HepG2 (cell line): Measurements from ENCODE around the gene DPP6. TPM values are rescaled to one million over a fixed set of nuclear protein-coding genes. Genes with fewer than 3 reads are reported as not detected.

ENCODE experiments used
- ATAC-seq: fragments of 200-7000 bp; cut with Tn5 transposase; 3 replicates; pipeline ENCODE4 v1.9.1; 2020; ENCODE audit warnings: mild to moderate bottlenecking, moderate library complexity
- BruUV-seq: library from RNA; stranded (reverse); fragments of 400-500 nt; replicated peaks from 2 replicates; lab custom pipeline; 2021; lab: Mats Ljungman, UMichigan
- CTCF ChIA-PET: fragments of 300-600 bp; formaldehyde crosslinking; extraction: SDS; loops from one replicate; lab custom pipeline; 2021; ENCODE audit warnings: low total read pairs, inconsistent platforms, low intra/inter-chr PET ratio; lab: Yijun Ruan, JAX
- POLR2A ChIA-PET: fragments of 350-600 bp; sonication (Branson Sonifier 250); formaldehyde crosslinking; loops from one replicate; lab custom pipeline; 2020; ENCODE audit warnings: antibody characterized with exemption, inconsistent platforms; lab: Yijun Ruan, JAX
- DNase-seq: peaks from one replicate; pipeline ENCODE4 v3.0.0-alpha.2; 2015; ENCODE audit warnings: low spot score
- FAIRE-seq: peaks from 3 replicates; lab custom pipeline; 2011; peaks lifted over from hg19 to GRCh38; lab: Jason Lieb, UNC
- H2AFZ ChIP-seq: one replicate; pipeline ENCODE4 v1.6.1; 2011; ENCODE audit warnings: low read length, inconsistent platforms
- H3K27ac ChIP-seq: fragments of 300-600 bp; 3 replicates; pipeline ENCODE4 v1.8.0; 2011; ENCODE audit warnings: mixed run types, mild to moderate bottlenecking, mixed read lengths, low read length, inconsistent platforms; ENCODE audit not compliant: insufficient read depth; ENCODE audit errors: extremely low read length
- H3K27me3 ChIP-seq, 2 experiments: fragments of 200-600 bp in 1 of 2; 2 replicates in 1 of 2; 3 replicates in 1 of 2; pipeline versions ENCODE4 v1.6.0 to v1.8.0; 2011; ENCODE audit warnings: low read length in 2 of 2, mild to moderate bottlenecking in 2 of 2, moderate library complexity in 2 of 2, inconsistent platforms in 1 of 2; ENCODE audit not compliant: insufficient read depth in 2 of 2, control insufficient read depth in 1 of 2
- H3K36me3 ChIP-seq, 2 experiments: fragments of 200-600 bp in 1 of 2; replicated peaks in 1 of 2; 2 replicates in 1 of 2; 3 replicates in 1 of 2; pipeline versions ENCODE4 v1.5.1 to v1.8.0; 2011; ENCODE audit warnings: low read length in 2 of 2, inconsistent platforms in 1 of 2; ENCODE audit not compliant: insufficient read depth in 2 of 2, control insufficient read depth in 1 of 2
- H3K4me1 ChIP-seq: 2 replicates; pipeline ENCODE4 v1.5.1; 2012; ENCODE audit warnings: low read length, inconsistent platforms; ENCODE audit not compliant: insufficient read depth
- H3K4me2 ChIP-seq: 2 replicates; pipeline ENCODE4 v1.6.0; 2011; ENCODE audit warnings: low read depth, low read length, inconsistent platforms
- H3K4me3 ChIP-seq, 3 experiments: fragments of 200-600 bp in 1 of 3; sonication (generic), shearing (Covaris generic) in 1 of 3; replicated peaks in 1 of 3; 2 replicates each; pipeline ENCODE4 v1.5.1; 2011 to 2016; ENCODE audit warnings: low read length in 3 of 3, inconsistent platforms in 2 of 3, low read depth in 2 of 3, mild to moderate bottlenecking in 2 of 3, control low read depth in 1 of 3, mixed read lengths in 1 of 3; ENCODE audit not compliant: insufficient read depth in 1 of 3
- H3K79me2 ChIP-seq: one replicate; pipeline ENCODE4 v1.6.1; 2011; ENCODE audit warnings: low read length, inconsistent platforms; ENCODE audit not compliant: insufficient read depth
- H3K9ac ChIP-seq: 2 replicates; pipeline ENCODE4 v1.6.0; 2011; ENCODE audit warnings: mild to moderate bottlenecking, low read depth, low read length, inconsistent platforms; ENCODE audit not compliant: insufficient read depth
- H3K9me3 ChIP-seq: 2 replicates; pipeline ENCODE4 v1.5.1; 2012; ENCODE audit warnings: mild to moderate bottlenecking, low read length
- H4K20me1 ChIP-seq: 2 replicates; pipeline ENCODE4 v1.6.0; 2011; ENCODE audit warnings: inconsistent platforms, mild to moderate bottlenecking, low read length, moderate library complexity; ENCODE audit not compliant: insufficient read depth
- ATF7 ChIP-seq, 2 experiments: fragments of 450-650 bp in 1 of 2; sonication (generic) in 1 of 2; formaldehyde crosslinking in 1 of 2; IDR thresholded peaks; 2 replicates each; pipeline versions ENCODE4 v1.4.0 to v1.6.1; 2016 to 2020; ENCODE audit warnings: antibody characterized with exemption in 1 of 2, mild to moderate bottlenecking in 1 of 2, missing genetic modification reagents in 1 of 2
- CHCHD3 ChIP-seq: sonication (generic); formaldehyde crosslinking; IDR thresholded peaks from 2 replicates; pipeline ENCODE4 v1.8.0; 2022; ENCODE audit warnings: mild to moderate bottlenecking, missing genetic modification reagents, moderate library complexity
- POLR2AphosphoS5 ChIP-seq: IDR thresholded peaks from 2 replicates; pipeline ENCODE4 v1.6.1; 2012; ENCODE audit warnings: low read depth, low read length
- RAD51 ChIP-seq: fragments of 450-650 bp; IDR thresholded peaks from 2 replicates; pipeline ENCODE4 v1.6.1; 2016; ENCODE audit warnings: borderline replicate concordance
- TEAD2 ChIP-seq: sonication (generic); formaldehyde crosslinking; IDR thresholded peaks from 2 replicates; pipeline ENCODE4 v1.9.0; 2021; ENCODE audit warnings: missing genetic modification reagents
- ZNF570 ChIP-seq: sonication (generic); formaldehyde crosslinking; IDR thresholded peaks from 2 replicates; pipeline ENCODE4 v1.4.0; 2020; ENCODE audit warnings: mild to moderate bottlenecking, missing genetic modification reagents, borderline replicate concordance
- WGBS: methylation state at CpG from one replicate; pipeline ENCODE4 v1.1.6; 2017; ENCODE audit warnings: low lambda C conversion rate; 5-methylcytosine and 5-hydroxymethylcytosine counted together
- in situ Hi-C: cut with HindIII; loops from 2 replicates; pipeline ENCODE4 v1.10.0; 2017; ENCODE audit warnings: low pct_unique_long_range_greater_than_20kb; ENCODE audit not compliant: extremely low pct_ligation_motif_present
- intact Hi-C: fragments of 100-400 bp; cut with micrococcal nuclease; formaldehyde crosslinking; loops from one replicate; pipeline ENCODE4 v1.10.0; 2022; ENCODE audit not compliant: unreplicated experiment
- polyA plus RNA-seq, 8 experiments: library from polyadenylated mRNA; depleted of rRNA in 3 of 8; stranded (reverse) in 7 of 8; unstranded in 1 of 8; fragments of >200 nt; fragmentation: Illumina TruSeq in 4 of 8; extraction: Trizol in 4 of 8; gene quantifications; 2 replicates each; pipeline versions ENCODE4 v1.2.1 to v1.2.3, GENCODE V29; 2011 to 2016; ENCODE audit warnings: low read depth in 4 of 8, missing spikeins in 1 of 8, mixed read lengths in 1 of 8; ENCODE audit not compliant: insufficient read depth in 1 of 8
- total RNA-seq, 5 experiments: library from RNA; depleted of rRNA; stranded (reverse); fragments of >200 nt; fragmentation: Illumina TruSeq; extraction: Trizol; gene quantifications; 2 replicates each; pipeline ENCODE4 v1.2.3, GENCODE V29; 2016; ENCODE audit warnings: low read depth in 1 of 5
- TF ChIP-seq, protein P1 (sequence below): fragments of 450-650 bp; IDR thresholded peaks from 2 replicates; pipeline ENCODE4 v1.6.1; 2016
- TF ChIP-seq, protein P2 (sequence below): IDR thresholded peaks from 2 replicates; pipeline ENCODE4 v1.6.1; 2016; ENCODE audit warnings: control low read depth

DPP6 gene
- total and polyA plus RNA-seq, 2 of the 13 experiments (the other 11 are each of a cell fraction or from before 2014, with no cell fraction given): not detected

- TF ChIP-seq TEAD2 (CRISPR knock-in tag) (no peak), ATF7 (IDR thresholded peaks at IDR 0.05) (peak; percentile 50; the same call in 1 of the 2 replicates), ATF7 (CRISPR knock-in tag; IDR thresholded peaks at IDR 0.05) (no peak)
These were observed 457.0 kb downstream of the DPP6 start (continued) for GRCh38 chr7:154509192-154509591.

DNA sequence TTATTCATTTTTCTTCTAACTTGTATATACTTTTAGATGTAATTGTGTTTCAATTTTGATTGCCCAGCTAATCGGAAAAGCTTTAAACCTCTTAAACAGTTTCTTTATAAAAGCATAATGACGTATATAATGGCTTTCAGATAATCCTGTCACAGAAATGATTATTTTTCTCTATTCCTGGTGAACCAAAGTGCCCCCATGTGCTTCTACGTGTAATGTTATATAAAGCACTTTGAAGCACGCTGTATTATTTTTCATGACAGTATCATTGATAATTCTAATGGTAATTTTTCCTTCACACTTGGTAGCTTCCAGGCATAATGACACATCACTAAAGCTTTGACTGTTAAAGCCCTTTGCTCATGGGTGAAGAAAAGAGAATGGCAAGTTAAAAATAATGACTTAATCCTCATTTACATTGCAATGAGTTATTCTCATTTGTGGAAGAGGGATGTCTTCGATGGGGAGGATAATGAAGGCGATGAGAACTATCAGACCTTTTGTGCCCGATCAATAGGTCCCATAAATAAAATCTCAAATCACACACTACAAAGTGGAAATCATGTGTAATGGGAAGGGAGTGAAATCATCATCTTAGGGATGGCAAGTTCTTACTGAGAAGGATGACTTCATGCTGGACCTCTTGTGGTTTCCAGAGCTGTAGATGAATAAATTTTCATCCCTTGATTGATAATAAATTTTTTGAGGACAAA lies 460.1 kb downstream of the DPP6 start:
- TF ChIP-seq CHCHD3 (CRISPR knock-in tag) (no peak), ZNF570 (CRISPR knock-in tag) (no peak), POLR2AphosphoS5 (no peak), RAD51 (no peak)
- TF ChIP-seq, protein P1, sequence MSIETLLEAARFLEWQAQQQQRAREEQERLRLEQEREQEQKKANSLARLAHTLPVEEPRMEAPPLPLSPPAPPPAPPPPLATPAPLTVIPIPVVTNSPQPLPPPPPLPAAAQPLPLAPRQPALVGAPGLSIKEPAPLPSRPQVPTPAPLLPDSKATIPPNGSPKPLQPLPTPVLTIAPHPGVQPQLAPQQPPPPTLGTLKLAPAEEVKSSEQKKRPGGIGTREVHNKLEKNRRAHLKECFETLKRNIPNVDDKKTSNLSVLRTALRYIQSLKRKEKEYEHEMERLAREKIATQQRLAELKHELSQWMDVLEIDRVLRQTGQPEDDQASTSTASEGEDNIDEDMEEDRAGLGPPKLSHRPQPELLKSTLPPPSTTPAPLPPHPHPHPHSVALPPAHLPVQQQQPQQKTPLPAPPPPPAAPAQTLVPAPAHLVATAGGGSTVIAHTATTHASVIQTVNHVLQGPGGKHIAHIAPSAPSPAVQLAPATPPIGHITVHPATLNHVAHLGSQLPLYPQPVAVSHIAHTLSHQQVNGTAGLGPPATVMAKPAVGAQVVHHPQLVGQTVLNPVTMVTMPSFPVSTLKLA: peak; percentile 43; the same call in 1 of the 2 replicates
- TF ChIP-seq, protein P2, sequence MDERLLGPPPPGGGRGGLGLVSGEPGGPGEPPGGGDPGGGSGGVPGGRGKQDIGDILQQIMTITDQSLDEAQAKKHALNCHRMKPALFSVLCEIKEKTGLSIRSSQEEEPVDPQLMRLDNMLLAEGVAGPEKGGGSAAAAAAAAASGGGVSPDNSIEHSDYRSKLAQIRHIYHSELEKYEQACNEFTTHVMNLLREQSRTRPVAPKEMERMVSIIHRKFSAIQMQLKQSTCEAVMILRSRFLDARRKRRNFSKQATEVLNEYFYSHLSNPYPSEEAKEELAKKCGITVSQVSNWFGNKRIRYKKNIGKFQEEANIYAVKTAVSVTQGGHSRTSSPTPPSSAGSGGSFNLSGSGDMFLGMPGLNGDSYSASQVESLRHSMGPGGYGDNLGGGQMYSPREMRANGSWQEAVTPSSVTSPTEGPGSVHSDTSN (CRISPR knock-in tag): no peak
- TF ChIP-seq, all 625 proteins: peak for 1
- no TSS peak for BruUV-seq
- Histone ChIP-seq H4K20me1 (no peaks in the 10 kb centered on the region), H3K4me2 (no peak overlapping the region), H2AFZ (no peak overlapping the region), H3K4me1 (no peaks in the 10 kb centered on the region), H3K27me3 (no peaks in the 10 kb centered on the region; a peak in 1 of 5 replicates), H3K27ac (no peak overlapping the region), H3K4me3 (no peak overlapping the region), H3K9me3 (no peaks in the 10 kb centered on the region), H3K9ac (no peak overlapping the region), H3K79me2 (no peaks in the 10 kb centered on the region), H3K36me3 (no peaks in the 10 kb centered on the region)
- WGBS: 15% methylated on average over 7 of the region's 7 CpGs
- intact Hi-C loops: no loop called here
- DNase-seq: no peak
- in situ Hi-C loops: no loop called here
- ChIA-PET POLR2A (no interaction called here), CTCF (no interaction called here)
- FAIRE-seq: no peak
- no peak for ATAC-seq
